Islet of Langerhans (tissue), 1 donor: ENCODE results near the gene RGL1.
"Not testable (repeated sequence)": the region's sequence is repeated elsewhere in the genome, so short reads cannot be mapped to it uniquely, and the experiment has no call there.

Experiments used
- FAIRE-seq: peaks from one replicate; lab custom pipeline; 2011; peaks lifted over from hg19 to GRCh38; lab: Jason Lieb, UNC

Gene RGL1

GRCh38 chr1:183804916-183805841 is at the start of gene RGL1:
Gene RGL1 (plus strand): TSS chr1:183805120. CDS start chr1:183805298, 178 bp downstream.
- no peak for FAIRE-seq

- FAIRE-seq = no peak
Measured at GRCh38 chr1:183756326-183756725, 48.6 kb upstream of the RGL1 start.

- FAIRE-seq = no peak
Measured at GRCh38 chr1:183757061-183757460, 47.9 kb upstream of the RGL1 start.

GRCh38 chr1:183758913-183759312 is 46.0 kb upstream of the RGL1 start:
- no peak for FAIRE-seq

- no peak for FAIRE-seq
Measured at GRCh38 chr1:183760661-183761060, 44.3 kb upstream of the RGL1 start.

- FAIRE-seq = no peak
Measured at GRCh38 chr1:183761871-183762270, 43.0 kb upstream of the RGL1 start.

- not testable (repeated sequence) for FAIRE-seq
Measured at GRCh38 chr1:183762856-183763255, 42.1 kb upstream of the RGL1 start.

GRCh38 chr1:183764981-183765380 is 39.9 kb upstream of the RGL1 start:
- no peak for FAIRE-seq

- no peak for FAIRE-seq
Measured at GRCh38 chr1:183769956-183770815, 34.7 kb upstream of the RGL1 start.

GRCh38 chr1:183770816-183771128 is 34.1 kb upstream of the RGL1 start:
- FAIRE-seq = no peak

GRCh38 chr1:183773482-183774274 is 31.2 kb upstream of the RGL1 start:
- FAIRE-seq = no peak

GRCh38 chr1:183774938-183775337 is 30.0 kb upstream of the RGL1 start:
- FAIRE-seq = no peak

GRCh38 chr1:183776731-183777130 is 28.2 kb upstream of the RGL1 start:
- FAIRE-seq = no peak

GRCh38 chr1:183777328-183777727 is 27.6 kb upstream of the RGL1 start:
- FAIRE-seq = peak; percentile 96

GRCh38 chr1:183778045-183778444 is 26.9 kb upstream of the RGL1 start:
- FAIRE-seq = no peak

GRCh38 chr1:183778568-183779433 is 26.1 kb upstream of the RGL1 start:
- FAIRE-seq = no peak

GRCh38 chr1:183780159-183780558 is 24.8 kb upstream of the RGL1 start:
- no peak for FAIRE-seq

GRCh38 chr1:183780757-183781156 is 24.2 kb upstream of the RGL1 start:
- FAIRE-seq = no peak

- no peak for FAIRE-seq
Measured at GRCh38 chr1:183783342-183783741, 21.6 kb upstream of the RGL1 start.

GRCh38 chr1:183783767-183784637 is 20.9 kb upstream of the RGL1 start:
- no peak for FAIRE-seq
